CD14-positive monocyte (primary cell): ENCODE results near the gene PPP2R2C. TPM values are rescaled to one million over a fixed set of nuclear protein-coding genes. Genes with fewer than 3 reads are reported as not detected.
A peak's percentile ranks its signal among the peaks of the same experiment; 100 is the strongest.

Experiments used
- DNase-seq, 3 donors: peaks; one replicate each; pipeline ENCODE4 v3.0.0-alpha.2; 2011 to 2022
- H2AFZ ChIP-seq: 2 replicates; pipeline ENCODE4 v1.6.0; 2012; ENCODE audit warnings: mild to moderate bottlenecking, low read depth, low read length, inconsistent platforms; ENCODE audit not compliant: insufficient read depth, poor library complexity, severe bottlenecking
- H3K27ac ChIP-seq, 2 donors: 1 replicate in 1 of 2; 2 replicates in 1 of 2; pipeline ENCODE4 v1.5.1; 2012 to 2013; ENCODE audit warnings: low read length in 2 of 2, control low read depth in 1 of 2, inconsistent platforms in 1 of 2, low read depth in 1 of 2, mild to moderate bottlenecking in 1 of 2
- H3K27me3 ChIP-seq, 2 donors: one replicate each; pipeline versions ENCODE4 v1.6.0 to v1.6.1; 2011 to 2013; ENCODE audit warnings: low read length in 2 of 2; ENCODE audit not compliant: control insufficient read depth in 2 of 2, insufficient read depth in 2 of 2
- H3K36me3 ChIP-seq, 2 donors: replicated peaks in 1 of 2; 1 replicate in 1 of 2; 2 replicates in 1 of 2; pipeline versions ENCODE4 v1.5.1 to v1.6.1; 2012 to 2013; ENCODE audit warnings: low read length in 2 of 2, control low read depth in 1 of 2, inconsistent platforms in 1 of 2, mild to moderate bottlenecking in 1 of 2; ENCODE audit not compliant: insufficient read depth in 2 of 2, control insufficient read depth in 1 of 2
- H3K4me1 ChIP-seq, 2 donors: 1 replicate in 1 of 2; 2 replicates in 1 of 2; pipeline versions ENCODE4 v1.5.1 to v1.6.1; 2012 to 2013; ENCODE audit warnings: low read length in 2 of 2, control low read depth in 1 of 2, inconsistent platforms in 1 of 2, mild to moderate bottlenecking in 1 of 2, moderate library complexity in 1 of 2; ENCODE audit not compliant: insufficient read depth in 2 of 2, control insufficient read depth in 1 of 2
- H3K4me2 ChIP-seq: replicated peaks from 2 replicates; pipeline ENCODE3; 2012; ENCODE audit warnings: low read length, moderate library complexity, mild to moderate bottlenecking; ENCODE audit not compliant: poor library complexity, severe bottlenecking; ENCODE audit errors: extremely low read depth
- H3K4me3 ChIP-seq, 3 experiments: fragments of 200-600 bp in 1 of 3; sonication (generic) in 1 of 3; replicated peaks in 1 of 3; 1 replicate in 2 of 3; 2 replicates in 1 of 3; pipeline ENCODE4 v1.5.1; 2011 to 2013; ENCODE audit warnings: low read length in 3 of 3, mild to moderate bottlenecking in 3 of 3, control low read depth in 2 of 3, low read depth in 2 of 3, inconsistent platforms in 1 of 3, moderate library complexity in 1 of 3
- H3K79me2 ChIP-seq: 2 replicates; pipeline ENCODE4 v1.6.0; 2012; ENCODE audit warnings: mild to moderate bottlenecking, control low read depth, inconsistent platforms, low read length, moderate library complexity; ENCODE audit not compliant: insufficient read depth
- H3K9ac ChIP-seq: 2 replicates; pipeline ENCODE4 v1.6.0; 2017; ENCODE audit warnings: low read length, mild to moderate bottlenecking; ENCODE audit not compliant: insufficient read depth, poor library complexity, severe bottlenecking
- H3K9me3 ChIP-seq, 2 donors: replicated peaks in 1 of 2; 1 replicate in 1 of 2; 2 replicates in 1 of 2; pipeline versions ENCODE4 v1.5.1 to v1.6.1; 2012 to 2013; ENCODE audit warnings: low read length in 2 of 2, control low read depth in 1 of 2; ENCODE audit not compliant: control insufficient read depth in 1 of 2, insufficient read depth in 1 of 2
- H4K20me1 ChIP-seq: 2 replicates; pipeline ENCODE4 v1.6.0; 2012; ENCODE audit warnings: mild to moderate bottlenecking, low read length, control low read depth, moderate library complexity; ENCODE audit not compliant: insufficient read depth
- H3K27ac Mint-ChIP-seq, 7 donors: one replicate each; pipeline ENCODE4 v1.8.0; 2020; ENCODE audit warnings: mild to moderate bottlenecking in 7 of 7, mixed read lengths in 7 of 7, moderate library complexity in 6 of 7, inconsistent platforms in 2 of 7
- H3K27me3 Mint-ChIP-seq, 3 donors: one replicate each; pipeline ENCODE4 v1.8.0; 2021 to 2022; ENCODE audit warnings: low read depth in 3 of 3, mild to moderate bottlenecking in 3 of 3, mixed read lengths in 3 of 3, moderate library complexity in 3 of 3, inconsistent platforms in 1 of 3
- H3K36me3 Mint-ChIP-seq, 2 donors: one replicate each; pipeline ENCODE4 v1.8.0; 2020; ENCODE audit warnings: mixed read lengths in 2 of 2, inconsistent platforms in 1 of 2, mild to moderate bottlenecking in 1 of 2
- H3K4me1 Mint-ChIP-seq: one replicate; pipeline ENCODE4 v1.8.0; 2020; ENCODE audit warnings: mild to moderate bottlenecking, mixed read lengths
- H3K4me3 Mint-ChIP-seq, 2 donors: one replicate each; pipeline ENCODE4 v1.8.0; 2020; ENCODE audit warnings: mild to moderate bottlenecking in 2 of 2, mixed read lengths in 2 of 2, moderate library complexity in 1 of 2
- H3K9me3 Mint-ChIP-seq, 7 donors: one replicate each; pipeline ENCODE4 v1.8.0; 2020 to 2022; ENCODE audit warnings: mixed read lengths in 7 of 7, mild to moderate bottlenecking in 6 of 7, moderate library complexity in 6 of 7, inconsistent platforms in 2 of 7
- CTCF ChIP-seq: fragments of 200-600 bp; IDR thresholded peaks from one replicate; pipeline ENCODE4 v1.8.0; 2022; ENCODE audit warnings: antibody characterized with exemption, mild to moderate bottlenecking
- WGBS: methylation state at CpG from one replicate; pipeline ENCODE4 v1.1.5; 2013; ENCODE audit warnings: missing lambda C conversion rate; ENCODE audit not compliant: insufficient coverage; 5-methylcytosine and 5-hydroxymethylcytosine counted together
- intact Hi-C, 2 donors: fragments of 100-400 bp; cut with micrococcal nuclease; formaldehyde crosslinking; loops; one replicate each; pipeline versions ENCODE4 v1.15.0 to v1.15.1; 2023
- polyA plus RNA-seq, 3 donors: library from polyadenylated mRNA; depleted of rRNA in 1 of 3; unstranded in 2 of 3; stranded (reverse) in 1 of 3; fragments of 300-500 nt in 2 of 3; fragments of >200 nt in 1 of 3; fragmentation: Illumina TruSeq in 2 of 3; gene quantifications; 1 replicate in 2 of 3; 2 replicates in 1 of 3; pipeline ENCODE4 v1.2.3, GENCODE V29; 2012 to 2021

The PPP2R2C gene
- polyA plus RNA-seq, 3 donors: not detected

GRCh38 chr4:6403400-6403685 is 69.1 kb downstream of the PPP2R2C start:
- Histone ChIP-seq H3K4me3 (no peak overlapping the region), H3K36me3 (no peaks in the 10 kb centered on the region), H3K9ac (no peak overlapping the region), H3K4me2 (no peak overlapping the region), H3K79me2 (no peaks in the 10 kb centered on the region), H4K20me1 (no peaks in the 10 kb centered on the region), H3K9me3 (no peaks in the 10 kb centered on the region), H2AFZ (no peak overlapping the region), H3K27me3 (peaks cover 0 to 26% of the 10 kb centered on the region in 2 donors), H3K4me1 (no peaks in the 10 kb centered on the region), H3K27ac (no peak overlapping the region)
- intact Hi-C loops: no loop called here
- no peaks in the 10 kb centered on the region for H3K4me1 Mint-ChIP-seq
- no peak overlapping the region for H3K27ac Mint-ChIP-seq
- no peak for TF ChIP-seq CTCF
- no peaks in the 10 kb centered on the region for H3K36me3 Mint-ChIP-seq
- H3K9me3 Mint-ChIP-seq: peaks cover 0 to 3% (median 0%) of the 10 kb centered on the region in 7 donors
- H3K4me3 Mint-ChIP-seq: peak overlapping the region in 1 of 2 donors; percentile 36
- WGBS: 33% methylated on average over 1 of the region's 7 CpGs
- DNase-seq: no peak
- peaks cover 40 to 54% (median 45%) of the 10 kb centered on the region in 3 donors for H3K27me3 Mint-ChIP-seq

GRCh38 chr4:6402566-6403399 is 69.6 kb downstream of the PPP2R2C start:
- Histone ChIP-seq H3K4me3 (no peak overlapping the region), H3K4me1 (no peaks in the 10 kb centered on the region), H3K4me2 (no peak overlapping the region), H3K9ac (no peak overlapping the region), H3K79me2 (no peaks in the 10 kb centered on the region), H3K27me3 (peaks cover 0 to 26% of the 10 kb centered on the region in 2 donors), H2AFZ (no peak overlapping the region), H3K27ac (no peak overlapping the region), H3K9me3 (no peaks in the 10 kb centered on the region), H3K36me3 (no peaks in the 10 kb centered on the region), H4K20me1 (no peaks in the 10 kb centered on the region)
- no peak for TF ChIP-seq CTCF
- Mint-ChIP-seq H3K4me3 (peak overlapping the region in 1 of 2 donors; percentile 36), H3K36me3 (no peaks in the 10 kb centered on the region), H3K27ac (peak overlapping the region in 1 of 7 donors; percentile 50), H3K27me3 (peaks cover 40 to 54% (median 47%) of the 10 kb centered on the region in 3 donors), H3K4me1 (no peaks in the 10 kb centered on the region), H3K9me3 (peaks cover 0 to 3% (median 0%) of the 10 kb centered on the region in 7 donors)
- DNase-seq: no peak
- intact Hi-C loops: no loop called here
- 41% methylated on average over 11 of the region's 18 CpGs for WGBS
